ENCODE measurements around the gene ELL.
"Not testable (repeated sequence)": the region's sequence is repeated elsewhere in the genome, so short reads cannot be mapped to it uniquely, and the experiment has no call there.

Gene ELL

DNA sequence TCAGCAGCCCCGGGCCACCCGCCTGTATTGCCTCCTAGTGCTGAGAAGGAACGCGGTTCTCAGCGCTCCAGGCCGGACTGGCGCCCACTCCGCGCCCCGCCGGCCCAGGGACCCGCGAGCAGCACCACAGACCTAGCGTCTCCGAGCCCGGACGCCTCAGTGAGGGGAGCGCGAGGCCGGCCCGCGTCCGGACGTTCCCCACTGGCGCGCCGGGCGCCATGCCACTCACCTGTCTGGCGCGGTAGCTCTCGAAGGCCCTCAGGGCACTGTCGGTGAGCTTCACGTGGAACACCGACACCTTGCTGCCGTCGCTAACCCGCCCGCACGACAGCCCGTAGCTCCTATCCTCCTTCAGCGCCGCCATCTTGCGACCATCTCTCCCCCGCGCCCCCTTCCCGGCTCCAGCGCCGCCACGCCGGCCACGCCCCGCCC, at the start of gene ELL:
Gene ELL, minus strand, starts transcription at position 379 of the 432 bp plus-strand sequence. Its CDS starts 15 bp downstream, at position 364.
- no peak for DNase-seq

DNA sequence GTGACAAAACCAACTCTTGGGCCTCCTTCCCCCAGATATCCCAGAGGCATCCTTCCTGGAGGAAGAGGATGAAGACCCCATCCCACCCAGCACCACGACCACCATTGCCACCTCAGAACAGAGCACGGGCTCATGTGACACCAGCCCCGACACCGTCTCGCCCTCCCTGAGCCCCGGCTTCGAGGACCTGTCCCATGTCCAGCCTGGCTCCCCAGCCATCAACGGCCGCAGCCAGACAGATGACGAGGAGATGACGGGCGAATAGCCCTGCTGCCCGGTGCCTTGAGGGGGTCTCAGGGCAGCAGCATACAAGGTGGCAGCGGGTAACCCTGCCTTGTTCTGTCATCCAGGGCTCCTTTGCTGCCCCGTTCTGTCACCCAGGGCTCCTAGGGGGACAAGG, 46.5 kb upstream of the ELL start:
- no peak for DNase-seq

DNA sequence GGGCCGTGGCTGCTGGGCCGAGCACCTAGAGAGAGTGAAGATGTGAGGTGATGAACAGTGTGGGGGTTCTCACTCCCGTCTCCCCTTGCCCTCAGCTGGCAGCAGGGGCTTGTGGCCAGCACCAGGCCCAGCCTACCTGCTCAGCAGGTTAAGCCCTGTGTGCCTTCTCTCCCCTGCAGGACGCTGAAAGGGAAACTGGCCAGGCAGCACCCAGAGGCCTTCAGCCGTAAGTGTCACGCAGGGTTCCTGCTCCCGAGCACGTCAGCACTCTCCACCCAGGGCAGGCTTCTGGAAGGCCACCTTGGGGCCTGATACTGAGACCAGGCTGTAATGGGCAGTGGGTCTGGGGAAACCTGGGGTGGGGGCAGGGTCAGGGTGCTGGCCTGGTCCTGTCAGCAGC, 45.1 kb upstream of the ELL start:
- DNase-seq = no peak

DNA sequence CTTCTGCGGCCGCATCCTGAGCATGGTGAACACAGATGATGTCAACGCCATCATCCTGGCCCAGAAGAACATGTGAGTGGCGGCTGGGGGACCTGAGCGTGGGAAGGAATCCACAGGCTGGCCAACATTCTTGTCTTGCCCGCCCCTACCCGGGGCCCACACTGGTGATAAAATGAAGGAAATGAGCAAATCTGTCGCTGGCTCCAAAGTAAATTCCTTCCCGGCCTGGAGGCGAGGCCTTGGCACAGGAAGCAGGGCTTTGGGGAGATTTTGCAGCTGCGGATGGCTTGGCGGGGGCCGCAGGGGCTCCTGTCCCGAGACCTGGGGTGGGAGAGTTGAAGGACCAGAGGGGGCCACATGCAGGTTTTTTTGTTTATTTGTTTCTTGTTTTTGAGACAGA, 40.2 kb upstream of the ELL start:
- DNase-seq = no peak

DNA sequence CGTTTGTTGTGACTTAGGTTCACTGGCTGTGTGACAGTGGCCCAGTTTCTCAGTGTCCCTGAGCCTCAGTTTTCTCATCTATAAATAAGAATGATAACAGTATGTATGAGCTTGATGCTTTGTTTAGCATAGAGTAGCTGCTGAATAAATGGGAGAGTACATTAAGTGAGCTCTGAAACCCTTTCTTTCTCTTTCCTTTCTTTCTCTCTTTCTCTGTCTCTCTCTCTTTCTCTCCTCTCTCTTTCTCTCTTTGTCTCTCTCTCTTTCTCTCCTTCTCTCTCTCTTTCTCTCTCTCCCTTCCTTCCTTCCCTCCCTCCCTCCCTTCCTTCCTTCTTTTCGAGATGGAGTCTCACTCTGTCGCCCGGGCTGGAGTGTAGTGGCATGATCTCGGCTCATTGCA, 37.8 kb upstream of the ELL start:
- no peak for DNase-seq

DNA sequence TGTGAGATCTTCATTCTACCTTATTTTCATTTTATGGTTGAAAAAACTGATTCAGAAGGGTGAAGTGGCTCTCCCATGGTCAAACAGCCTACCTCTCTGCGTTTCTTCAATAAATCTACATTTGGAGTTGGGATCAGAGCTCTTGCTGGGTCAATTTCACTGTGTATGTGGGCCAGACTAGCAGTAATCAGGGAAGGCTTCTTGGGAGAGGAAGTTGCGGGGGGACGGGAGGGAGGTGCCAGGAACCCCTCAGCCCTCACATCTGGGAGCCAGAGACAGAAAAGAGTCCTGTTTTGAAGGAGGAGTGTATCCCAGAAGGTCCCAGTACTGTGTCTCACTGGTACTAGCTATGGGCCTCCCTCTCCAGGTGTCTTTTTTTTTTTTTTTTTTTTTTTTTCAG, 36.7 kb upstream of the ELL start:
- no peak for DNase-seq

DNA sequence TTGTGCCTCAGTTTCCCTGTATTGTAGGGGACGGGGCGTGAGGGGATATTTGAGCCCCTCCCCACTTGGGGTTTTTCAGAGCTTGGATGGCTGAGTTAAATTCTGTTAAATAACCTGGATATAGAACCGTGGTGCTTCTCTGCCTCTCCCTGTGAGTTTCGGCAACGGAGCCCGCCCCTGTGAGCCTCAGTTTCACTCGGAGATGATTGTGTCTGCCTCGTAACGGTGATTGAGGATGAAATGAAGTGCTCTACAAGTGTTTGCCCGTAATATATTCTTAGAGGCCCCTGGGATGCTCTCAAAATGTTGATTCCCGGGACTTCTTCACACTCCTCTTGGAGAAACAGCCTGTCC, 36.3 kb upstream of the ELL start:
- no peak for DNase-seq

DNA sequence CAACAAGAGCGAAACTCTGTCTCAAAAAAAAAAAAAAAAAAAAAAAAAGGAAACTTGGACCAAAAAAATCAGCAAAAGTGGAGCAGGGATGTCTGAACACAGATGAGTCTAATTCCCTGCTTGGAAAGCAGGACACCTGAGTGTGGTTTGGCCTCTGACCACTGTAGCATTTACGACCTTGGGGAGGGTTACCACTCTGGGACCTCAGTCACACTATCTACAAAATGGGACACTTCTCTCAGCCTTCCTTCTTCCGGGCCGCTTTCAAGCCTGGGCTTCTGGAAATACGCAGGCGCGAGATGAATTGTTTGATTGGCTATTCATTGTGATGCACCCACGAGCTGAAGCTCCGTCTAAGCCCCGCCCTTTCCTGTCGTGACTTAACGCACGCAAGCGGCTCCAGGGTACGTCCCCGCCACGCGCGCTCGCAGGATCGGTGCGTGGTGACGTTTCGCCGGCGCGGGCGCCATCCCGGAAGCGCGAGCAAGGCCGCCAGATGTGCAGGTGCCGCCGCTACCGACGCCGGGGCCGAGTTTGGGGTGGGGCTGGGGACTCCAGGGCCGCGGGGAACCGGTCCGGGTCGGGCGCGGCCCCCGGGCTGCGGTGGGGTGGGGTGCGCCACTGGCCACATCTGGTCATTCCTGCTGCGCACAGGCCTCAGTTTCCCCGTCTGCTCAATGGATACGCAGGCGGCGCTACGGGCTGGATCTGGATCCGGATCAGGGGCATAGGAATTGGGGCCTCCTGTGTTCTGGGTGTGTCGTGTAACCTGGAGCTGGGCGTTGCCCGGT, 35.7 kb upstream of the ELL start, which contains the start of gene KXD1:
Gene KXD1, plus strand, starts transcription at position 460 of the 791 bp plus-strand sequence. CDS start 4,187 bp downstream, outside the sequence.
- peak; percentile 97 for DNase-seq

DNA sequence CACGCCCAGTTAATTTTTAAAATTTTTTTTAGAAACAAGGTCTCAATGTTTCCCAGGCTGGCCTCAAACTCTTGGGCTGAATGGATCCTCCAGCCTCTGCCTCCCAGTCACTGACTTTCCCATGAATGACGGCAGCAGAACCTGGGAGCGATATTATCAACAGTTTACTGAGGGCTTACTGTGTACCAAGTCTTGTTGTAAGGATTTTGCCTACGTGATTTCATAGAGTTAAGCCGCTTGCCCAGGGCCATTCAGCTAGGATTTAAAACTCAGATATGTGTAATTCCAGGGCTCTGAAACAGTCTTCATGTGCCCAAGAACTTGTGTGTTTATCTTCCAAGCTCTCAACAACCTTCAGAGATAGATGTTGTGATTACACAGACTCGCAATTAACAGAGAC, 29.8 kb upstream of the ELL start:
- DNase-seq = no peak

DNA sequence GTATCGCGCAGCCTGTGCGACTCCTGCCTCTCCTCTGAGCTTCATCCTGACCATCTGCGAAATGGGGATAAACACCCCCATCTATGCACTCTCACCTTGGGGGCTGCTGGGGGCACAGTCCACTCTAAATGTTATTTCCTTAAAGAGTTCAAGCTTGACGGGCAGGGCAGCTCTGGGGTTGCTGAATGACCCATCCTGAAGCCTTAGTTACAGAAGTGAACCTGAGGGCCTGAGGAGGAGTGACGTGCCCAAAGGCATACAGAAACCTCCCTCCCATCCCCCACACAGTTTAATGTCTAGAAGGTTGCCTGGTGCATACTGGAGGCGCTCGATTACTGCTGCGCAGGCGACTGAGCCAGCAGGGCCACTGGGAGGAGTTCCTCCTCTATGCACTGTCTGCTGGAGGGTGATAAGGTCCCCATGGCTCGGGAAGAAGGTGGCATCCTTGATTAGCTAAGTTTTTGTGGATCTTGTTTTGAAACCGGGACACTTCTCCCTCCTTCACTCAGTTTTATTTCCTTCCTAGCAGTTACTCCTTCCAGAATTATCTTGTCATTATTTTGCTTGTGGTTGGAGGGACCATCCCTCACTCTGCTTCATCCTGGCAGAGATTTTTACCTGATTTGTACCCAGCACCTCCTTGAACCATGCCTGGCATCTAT, 22.1 kb upstream of the ELL start:
- peak; percentile 65 for DNase-seq

DNA sequence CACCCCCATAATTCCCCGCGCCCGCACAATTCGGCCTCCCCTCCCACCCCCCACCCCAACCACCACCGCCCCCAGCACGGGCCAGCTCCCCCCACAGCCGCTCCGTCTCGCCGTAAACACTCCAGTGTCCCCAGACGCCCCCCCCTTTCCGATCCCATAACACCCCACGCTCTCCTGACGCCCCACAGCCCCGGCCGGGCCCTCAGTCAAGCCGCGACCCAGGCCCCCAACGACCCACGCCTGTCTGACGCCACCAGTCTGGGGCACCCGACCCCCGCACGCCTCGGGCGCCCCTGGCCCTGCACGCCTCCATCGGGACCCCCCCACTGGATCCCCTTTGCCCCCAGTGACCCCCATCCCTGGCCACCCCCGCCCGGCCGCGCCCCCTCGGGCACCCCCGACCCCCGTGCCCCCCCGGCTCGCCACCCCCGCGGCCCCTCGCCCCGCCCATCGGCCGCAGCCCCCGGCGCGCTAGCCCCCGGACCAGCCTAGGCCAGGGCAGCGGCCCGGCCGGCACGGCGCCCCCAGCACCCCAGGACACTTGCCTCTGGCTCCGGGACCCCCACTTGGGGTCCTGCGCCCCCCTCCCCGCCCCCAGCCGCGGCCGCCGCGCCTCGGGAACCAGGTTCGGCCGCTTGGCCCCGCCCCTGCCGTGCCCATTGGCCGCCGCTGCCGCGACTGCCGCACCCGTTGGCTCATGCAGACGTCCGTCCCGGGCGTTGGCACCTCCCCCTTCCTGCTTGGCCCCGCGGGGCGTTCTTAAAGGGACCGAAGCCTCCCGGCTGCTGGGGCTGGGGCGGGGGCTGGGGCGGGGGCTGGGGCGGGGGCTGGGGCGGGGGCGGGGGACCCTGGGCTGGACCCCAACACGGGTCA, 21.3 kb upstream of the ELL start, which contains the start of gene FKBP8:
Gene FKBP8, minus strand, starts transcription at position 633 of the 873 bp plus-strand sequence. CDS start 1,603 bp downstream, outside the sequence.
- peak; percentile 96 for DNase-seq

DNA sequence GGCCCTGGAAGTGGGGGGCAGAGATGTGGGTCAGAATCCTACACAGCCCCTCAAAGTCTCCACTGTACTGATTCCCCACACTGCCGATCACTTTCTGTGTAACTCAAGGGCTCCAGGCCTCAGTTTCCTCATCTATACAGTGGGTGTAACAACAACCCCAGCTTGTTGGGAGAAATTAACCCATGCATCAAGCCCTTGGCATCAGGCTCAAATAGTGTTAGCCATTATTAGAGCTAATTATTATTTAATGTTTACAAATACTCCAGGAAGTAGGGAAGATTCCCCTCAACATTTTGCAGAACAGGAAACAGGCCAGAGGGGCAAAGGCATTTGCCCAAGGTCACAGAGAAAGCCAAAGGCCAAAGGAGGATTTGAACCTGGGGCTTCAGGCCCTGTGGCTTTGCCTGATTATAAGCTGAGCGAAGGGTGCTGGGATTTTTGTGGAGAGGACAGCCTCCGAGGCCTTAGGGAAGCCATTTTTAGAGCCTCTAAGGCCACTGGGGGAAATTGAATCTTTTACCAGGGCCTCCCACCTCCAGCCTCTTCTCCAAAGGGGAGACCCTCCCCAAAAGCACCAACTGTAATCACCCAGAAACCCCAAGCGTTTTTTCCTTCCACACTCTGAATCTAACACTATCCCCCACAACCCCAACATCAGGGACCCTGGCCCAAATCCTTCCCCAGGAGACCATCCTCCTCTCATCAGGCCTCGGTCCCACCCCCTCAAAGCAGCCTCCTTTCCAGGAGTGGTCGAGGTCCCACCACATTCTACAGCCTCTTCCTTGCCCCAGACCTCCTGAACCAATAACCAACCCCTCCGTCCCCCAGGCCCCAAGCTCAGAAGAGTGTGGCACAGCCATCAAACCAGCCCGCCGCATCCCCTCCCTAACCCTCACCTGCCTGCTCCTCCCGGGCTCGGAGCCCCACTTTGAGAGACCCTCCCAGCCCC, 20.4 kb upstream of the ELL start:
- no peak for DNase-seq

DNA sequence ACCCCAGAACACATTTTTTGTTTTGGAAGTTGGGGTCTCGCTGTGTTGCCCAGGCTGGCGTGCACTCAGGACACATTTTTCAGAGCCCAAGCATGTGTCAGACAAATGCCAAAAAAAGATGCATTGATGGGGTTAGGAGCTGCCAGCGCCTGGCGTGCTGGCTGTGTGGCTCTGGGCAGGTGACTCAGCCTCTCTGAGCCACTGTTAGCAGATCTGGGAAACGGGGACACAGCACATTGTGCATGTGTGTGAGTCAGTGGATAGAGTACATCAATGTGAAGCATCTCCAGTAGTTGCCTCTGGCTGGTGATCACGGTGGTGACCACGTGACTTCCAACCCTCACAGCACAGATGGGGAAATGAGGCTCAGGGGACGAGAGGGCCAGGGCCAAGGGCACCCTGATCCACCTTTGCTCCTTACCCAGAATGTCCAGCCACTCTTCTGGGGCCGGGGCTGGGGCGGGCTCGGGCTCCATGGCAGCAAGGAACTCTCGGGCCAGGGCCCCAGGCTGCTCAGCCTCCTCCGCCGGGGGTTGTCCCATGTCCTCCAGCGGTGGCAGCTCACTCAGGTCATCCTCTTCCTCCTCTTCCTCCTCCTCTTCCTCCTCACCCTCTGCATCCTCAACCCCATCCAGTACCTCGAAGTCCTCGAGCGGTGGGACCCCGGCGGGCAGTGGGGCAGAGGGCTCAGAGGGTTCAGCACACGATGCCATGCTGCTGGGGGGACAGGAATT, 19.6 kb upstream of the ELL start:
- DNase-seq = no peak

DNA sequence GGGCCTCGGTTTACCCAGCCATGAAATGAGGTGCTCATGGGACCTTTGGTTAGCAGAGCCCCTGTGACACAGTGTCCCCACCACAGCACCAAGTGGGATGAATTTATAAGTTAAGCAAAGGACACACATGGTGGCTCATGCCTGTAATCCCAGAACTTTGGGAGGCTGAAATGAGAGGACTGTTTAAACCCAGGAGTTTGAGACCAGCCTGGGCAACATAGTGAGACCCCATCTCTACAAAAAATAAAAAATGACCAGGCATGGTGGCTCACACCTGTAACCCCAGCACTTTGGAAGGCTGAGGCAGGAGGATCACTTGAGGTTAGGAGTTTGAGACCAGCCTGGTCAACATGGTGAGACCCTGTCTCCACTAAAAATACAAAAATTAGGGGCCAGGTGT, 18.3 kb upstream of the ELL start:
- not testable (repeated sequence) for DNase-seq

DNA sequence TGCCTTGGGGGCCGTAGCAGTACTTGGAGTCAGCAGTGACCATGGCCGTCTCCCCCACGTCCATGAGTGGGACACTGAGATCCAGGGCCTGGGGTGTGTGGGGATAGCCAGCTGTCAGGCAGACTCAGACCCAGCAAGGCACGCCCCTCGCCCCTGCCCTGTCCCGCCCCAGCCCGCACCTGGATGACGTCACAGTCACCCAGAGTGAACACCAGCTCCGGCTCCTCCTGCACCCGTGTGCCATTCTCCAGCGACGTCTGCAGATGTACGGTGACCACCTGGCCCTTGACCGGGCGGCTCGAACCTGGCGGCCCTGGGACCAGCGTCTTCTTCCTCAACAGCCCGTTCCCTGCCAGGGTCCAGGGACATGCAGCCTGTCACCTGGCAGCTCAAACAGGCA, 17.5 kb upstream of the ELL start:
- DNase-seq = no peak

DNA sequence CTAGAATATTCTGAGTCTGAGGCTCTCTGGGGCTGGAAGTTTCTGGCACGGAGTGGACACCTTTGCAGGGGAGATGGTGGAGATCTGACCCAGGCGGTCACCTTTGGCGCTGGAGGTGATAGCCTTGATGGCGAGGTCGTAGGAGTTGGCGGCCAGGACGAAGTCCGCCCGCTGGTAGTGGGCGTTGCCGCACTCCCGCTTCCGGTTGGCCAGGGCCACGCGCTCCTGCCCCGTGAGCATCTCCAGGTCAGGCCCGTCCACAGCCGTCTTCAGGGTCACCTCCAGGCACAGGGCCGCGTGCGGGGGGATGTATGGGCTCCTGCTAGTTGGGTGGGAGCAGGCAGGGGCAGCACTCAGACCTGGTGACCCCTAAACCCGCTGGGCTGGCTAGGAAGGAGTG, 16.2 kb upstream of the ELL start:
- no peak for DNase-seq

DNA sequence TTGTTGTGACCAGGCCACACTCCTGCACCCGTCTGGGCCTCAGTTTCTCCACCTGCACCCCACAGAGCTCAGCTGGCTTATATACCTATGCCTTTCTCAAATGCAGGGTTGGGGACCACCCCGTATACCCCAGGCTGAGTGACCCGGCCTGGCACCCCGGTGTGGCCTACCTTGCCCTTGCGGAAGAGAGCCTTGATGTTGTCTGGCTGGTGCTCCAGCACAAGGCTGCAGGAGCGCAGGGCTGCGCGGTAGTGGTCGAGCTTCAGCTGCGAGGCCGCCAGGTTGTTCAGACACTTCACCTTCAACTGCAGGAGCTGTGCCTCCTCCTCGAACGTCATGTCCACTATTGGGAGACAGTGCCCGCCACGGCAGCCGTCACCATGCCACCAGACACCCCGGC, 15.6 kb upstream of the ELL start:
- no peak for DNase-seq

DNA sequence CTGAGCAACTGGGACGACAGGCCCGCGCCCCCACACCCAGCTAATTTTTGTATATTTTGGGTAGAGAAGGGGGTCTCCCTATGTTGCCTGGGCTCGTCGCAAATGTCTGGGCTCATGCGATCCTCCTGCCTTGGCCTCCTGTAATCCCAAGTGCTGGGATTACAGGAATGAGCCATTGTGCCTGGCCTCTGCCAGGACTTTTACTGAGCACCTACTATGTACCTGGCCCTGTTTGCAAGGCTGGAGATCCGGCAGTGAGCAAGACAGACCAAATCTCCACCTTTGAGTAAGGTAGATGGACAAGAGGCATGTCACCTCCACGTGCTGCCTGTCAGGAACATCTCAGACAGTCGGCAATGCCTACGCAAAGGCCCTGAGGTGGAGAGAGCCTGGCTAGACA, 14.6 kb upstream of the ELL start:
- no peak for DNase-seq

DNA sequence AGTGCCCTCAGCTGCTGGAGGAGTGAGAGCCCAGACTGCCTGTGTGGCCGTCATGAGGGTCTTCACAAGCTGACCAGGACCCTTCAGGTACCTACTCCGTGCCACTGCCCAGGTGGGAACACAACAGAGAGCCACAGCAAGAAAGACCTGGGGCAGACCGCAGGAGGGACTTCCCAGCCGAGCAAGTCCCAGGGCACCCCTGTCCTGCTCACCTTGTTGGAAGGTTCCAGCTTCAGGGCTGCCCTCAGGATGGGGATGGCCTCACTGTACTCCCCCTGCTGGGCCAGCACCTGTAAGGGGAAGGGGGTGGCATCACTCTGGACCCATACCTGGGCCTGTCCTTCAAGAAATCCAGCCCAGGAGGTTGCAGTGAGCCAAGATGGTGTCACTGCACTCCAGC, 11.2 kb upstream of the ELL start:
- DNase-seq = no peak

DNA sequence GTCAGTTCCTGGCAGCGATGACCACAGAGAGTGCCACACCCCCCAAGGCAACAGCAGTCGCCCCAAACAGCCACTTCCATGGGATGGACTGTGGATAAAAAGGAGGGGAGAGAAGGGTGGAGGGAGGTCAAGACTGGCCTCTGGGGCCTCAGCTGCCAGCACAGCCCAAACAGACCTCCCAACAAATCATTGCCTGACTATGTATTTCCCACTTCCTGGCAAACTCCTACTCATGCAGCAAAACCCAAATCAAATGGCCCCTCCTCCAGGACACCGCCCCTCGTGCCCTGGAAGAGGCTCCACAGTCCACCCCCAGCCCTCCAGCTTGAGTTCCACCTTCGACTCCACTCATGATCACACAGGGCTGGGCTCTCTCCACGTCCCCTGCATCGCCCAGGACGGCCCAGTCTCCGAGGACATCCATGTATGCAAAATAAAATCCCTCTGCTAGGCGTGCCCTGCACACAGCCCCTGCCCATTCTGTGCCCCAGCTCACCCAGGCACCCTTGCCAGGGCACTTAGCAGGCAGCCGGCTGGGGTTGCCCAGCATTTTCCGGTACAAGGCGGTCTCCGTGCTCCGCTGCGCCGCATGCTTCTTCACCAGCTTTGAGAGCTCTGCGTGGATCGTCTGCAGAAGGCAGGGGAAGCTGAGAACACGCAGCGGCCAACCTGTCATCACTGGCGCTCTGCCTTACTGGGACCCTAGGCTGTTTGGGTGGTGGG, 10.5 kb upstream of the ELL start:
- DNase-seq = no peak

DNA sequence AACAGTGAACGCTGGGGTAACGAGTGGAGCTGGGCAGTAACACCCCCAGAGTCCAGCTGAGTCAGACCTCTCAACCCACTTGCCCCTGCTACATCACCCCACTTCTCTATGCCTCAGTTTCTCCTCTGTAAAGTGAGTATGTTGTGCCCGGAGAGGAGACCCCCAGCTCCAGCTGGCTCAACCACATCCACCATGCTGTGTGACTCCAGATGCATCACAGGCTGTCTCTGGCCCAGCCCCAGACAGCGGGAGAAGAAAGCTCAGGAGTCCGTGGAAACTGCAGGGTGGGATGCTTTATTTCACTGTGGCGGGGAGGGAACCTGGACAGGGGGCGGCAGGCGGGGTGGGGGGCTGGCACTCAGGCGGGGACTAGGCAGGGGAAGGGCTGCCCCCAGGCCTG, 9.6 kb upstream of the ELL start:
- no peak for DNase-seq

Measured in activated CD4-positive, CD25-positive, alpha-beta regulatory T cell treated with anti-CD3 and anti-CD28 coated beads, Interleukin-2, amount 50 U/mL, for 72 hours (primary cell).